Measurements from ENCODE around the gene ADAMTS18. TPM values are rescaled to one million over a fixed set of nuclear protein-coding genes. Genes with fewer than 3 reads are reported as not detected.

The ADAMTS18 gene
- total and polyA plus RNA-seq, 2 donors (not counting 3 experiments of a cell fraction or from before 2014, with no cell fraction given), result 18.4 to 27.5 TPM

DNA sequence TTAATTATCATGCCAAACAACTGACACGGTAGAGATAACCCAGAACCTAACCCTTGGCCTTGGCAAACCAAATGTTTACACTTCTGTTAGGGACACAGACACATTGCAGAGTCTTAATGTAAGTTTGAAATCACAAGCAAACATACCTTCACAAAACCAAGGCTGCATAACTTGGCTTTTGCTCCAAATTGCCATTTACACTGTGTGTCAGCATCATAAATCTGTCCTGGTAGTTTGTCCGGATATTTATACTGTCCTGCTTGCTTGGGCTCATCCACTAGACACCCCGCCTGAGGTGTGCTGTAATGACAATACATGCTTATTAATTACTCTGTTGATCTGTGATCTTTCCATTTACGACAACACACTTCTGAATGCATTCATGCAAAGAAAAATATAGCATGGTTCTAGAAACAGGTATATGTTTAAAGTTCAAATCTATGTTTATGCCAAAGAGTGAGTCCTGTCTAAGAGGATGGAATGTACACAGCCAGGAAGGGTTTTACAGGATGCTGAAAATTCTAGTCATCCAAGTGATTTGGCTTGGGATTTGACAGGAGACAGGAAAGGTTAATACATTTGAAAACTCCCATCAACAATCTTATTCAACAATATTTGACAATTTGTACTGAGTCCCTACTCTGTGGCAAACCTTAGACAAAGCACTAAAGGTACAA, 81.1 kb downstream of the ADAMTS18 start:
- no peak overlapping the region for H3K27ac ChIP-seq (ENCODE audit: insufficient read depth, low read depth, low read length)
- H3K4me1 ChIP-seq (ENCODE audit: control insufficient read depth, extremely low read depth, insufficient read depth, low read length), result no peaks in the 10 kb centered on the region
- no peaks in the 10 kb centered on the region for H3K79me2 ChIP-seq (ENCODE audit: control insufficient read depth, insufficient read depth, low read length)
- intact Hi-C loops (cut with micrococcal nuclease), result no loop called here
- H3K9ac ChIP-seq (replicated peaks; ENCODE audit: extremely low read depth, insufficient read depth, low read length), result no peak overlapping the region
- H3K4me3 ChIP-seq (replicated peaks in 1 of 3; ENCODE audit: insufficient read depth in 1 of 3, low read depth in 1 of 3, low read length in 3 of 3), result no peak overlapping the region
- DNase-seq (ENCODE audit: low read depth, low spot score), result no peak
- TF ChIP-seq FOS (IDR thresholded peaks at IDR 0.05; ENCODE audit: borderline replicate concordance, insufficient read depth, low read length) (no peak), POLR2AphosphoS5 (IDR thresholded peaks at IDR 0.05; ENCODE audit: insufficient read depth, low read depth, low read length) (no peak), JUN (IDR thresholded peaks at IDR 0.05; ENCODE audit: borderline replicate concordance, insufficient read depth, insufficient read length, low read depth) (no peak), POLR2A (IDR thresholded peaks at IDR 0.05; ENCODE audit: low read depth, low read length) (no peak), GATA2 (IDR thresholded peaks at IDR 0.05; ENCODE audit: insufficient read depth, insufficient read length, low read depth, low read length) (no peak), MYC (IDR thresholded peaks at IDR 0.05; ENCODE audit: low read depth, low read length) (no peak)
- TF ChIP-seq, protein P1, sequence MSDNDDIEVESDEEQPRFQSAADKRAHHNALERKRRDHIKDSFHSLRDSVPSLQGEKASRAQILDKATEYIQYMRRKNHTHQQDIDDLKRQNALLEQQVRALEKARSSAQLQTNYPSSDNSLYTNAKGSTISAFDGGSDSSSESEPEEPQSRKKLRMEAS (IDR thresholded peaks at IDR 0.05; ENCODE audit: insufficient read depth, insufficient read length), result no peak
- TF ChIP-seq, protein P2, sequence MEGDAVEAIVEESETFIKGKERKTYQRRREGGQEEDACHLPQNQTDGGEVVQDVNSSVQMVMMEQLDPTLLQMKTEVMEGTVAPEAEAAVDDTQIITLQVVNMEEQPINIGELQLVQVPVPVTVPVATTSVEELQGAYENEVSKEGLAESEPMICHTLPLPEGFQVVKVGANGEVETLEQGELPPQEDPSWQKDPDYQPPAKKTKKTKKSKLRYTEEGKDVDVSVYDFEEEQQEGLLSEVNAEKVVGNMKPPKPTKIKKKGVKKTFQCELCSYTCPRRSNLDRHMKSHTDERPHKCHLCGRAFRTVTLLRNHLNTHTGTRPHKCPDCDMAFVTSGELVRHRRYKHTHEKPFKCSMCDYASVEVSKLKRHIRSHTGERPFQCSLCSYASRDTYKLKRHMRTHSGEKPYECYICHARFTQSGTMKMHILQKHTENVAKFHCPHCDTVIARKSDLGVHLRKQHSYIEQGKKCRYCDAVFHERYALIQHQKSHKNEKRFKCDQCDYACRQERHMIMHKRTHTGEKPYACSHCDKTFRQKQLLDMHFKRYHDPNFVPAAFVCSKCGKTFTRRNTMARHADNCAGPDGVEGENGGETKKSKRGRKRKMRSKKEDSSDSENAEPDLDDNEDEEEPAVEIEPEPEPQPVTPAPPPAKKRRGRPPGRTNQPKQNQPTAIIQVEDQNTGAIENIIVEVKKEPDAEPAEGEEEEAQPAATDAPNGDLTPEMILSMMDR (IDR thresholded peaks at IDR 0.05; ENCODE audit: extremely low read depth in 1 of 2, insufficient read depth in 1 of 2, low read depth in 1 of 2, low read length in 2 of 2), result no peak
- no TSS peak for BruUV-seq (replicated peaks)
- no peaks in the 10 kb centered on the region for H3K9me1 ChIP-seq (replicated peaks; ENCODE audit: control insufficient read depth, extremely low read depth, insufficient read depth, low read length)
- FAIRE-seq, result no peak
- POLR2A ChIA-PET, result no interaction called here
- CTCF ChIA-PET, result no interaction called here
- no peaks in the 10 kb centered on the region for H3K27me3 ChIP-seq (ENCODE audit: control insufficient read depth in 2 of 2, insufficient read depth in 2 of 2, low read length in 2 of 2)
- dilution Hi-C loops (cut with MboI; ENCODE audit: extremely low pct_ligation_motif_present, low sequenced_read_pairs), result no loop called here
- H3K4me2 ChIP-seq (ENCODE audit: insufficient read depth, low read length), result no peak overlapping the region
- H4K20me1 ChIP-seq (replicated peaks; ENCODE audit: control insufficient read depth, extremely low read depth, insufficient read depth, low read length), result no peaks in the 10 kb centered on the region
- peaks cover 0 to 9% of the 10 kb centered on the region in 2 experiments for H3K36me3 ChIP-seq (ENCODE audit: control insufficient read depth in 2 of 2, extremely low read depth in 1 of 2, insufficient read depth in 2 of 2, low read length in 2 of 2)
- no peaks in the 10 kb centered on the region for H3K9me3 ChIP-seq (replicated peaks; ENCODE audit: control insufficient read depth, insufficient read depth, low read length)
- H2AFZ ChIP-seq (ENCODE audit: low read depth, low read length), result no peak overlapping the region
